GM12892 (cell line): ENCODE measurements around the gene TANGO2.

ENCODE experiments used
- POLR2A ChIP-seq: IDR thresholded peaks from 2 replicates; pipeline ENCODE4 v1.6.1; 2011; ENCODE audit warnings: low read depth, low read length, control low read depth
- TAF1 ChIP-seq: IDR thresholded peaks from 2 replicates; pipeline ENCODE4 v1.6.1; 2011; ENCODE audit warnings: low read depth, mild to moderate bottlenecking, control low read depth, low read length, borderline replicate concordance

GRCh38 chr22:20043057-20043996 is 22.4 kb downstream of the TANGO2 start:
- TF ChIP-seq POLR2A (no peak), TAF1 (no peak)
